Astrocyte (in vitro differentiated cells and primary cell): ENCODE results near the gene MBD5.

Source experiments
- CTCF ChIP-seq: IDR thresholded peaks from 2 replicates; pipeline ENCODE4 v1.5.1; 2011; ENCODE audit warnings: low read depth, mild to moderate bottlenecking, inconsistent platforms, low read length, moderate library complexity; ENCODE audit not compliant: insufficient read depth
- EZH2 ChIP-seq: IDR thresholded peaks from 2 replicates; pipeline ENCODE4 v1.6.1; 2012; ENCODE audit warnings: mild to moderate bottlenecking, low read length, inconsistent platforms; ENCODE audit not compliant: insufficient read depth

GRCh38 chr2:148221926-148222325, 201.0 kb downstream of the MBD5 start:
- no peak for TF ChIP-seq CTCF
- no peak for TF ChIP-seq EZH2
